Suppressor macrophage treated with lipopolysaccharide for 1 hour (primary cell): ENCODE results near the gene HHIP.
"Not testable (repeated sequence)": the region's sequence is repeated elsewhere in the genome, so short reads cannot be mapped to it uniquely, and the experiment has no call there.

Experiments used
- DNase-seq, 3 donors: peaks; one replicate each; pipeline ENCODE4 v3.0.0-alpha.2; 2020 to 2022

The HHIP gene

DNA sequence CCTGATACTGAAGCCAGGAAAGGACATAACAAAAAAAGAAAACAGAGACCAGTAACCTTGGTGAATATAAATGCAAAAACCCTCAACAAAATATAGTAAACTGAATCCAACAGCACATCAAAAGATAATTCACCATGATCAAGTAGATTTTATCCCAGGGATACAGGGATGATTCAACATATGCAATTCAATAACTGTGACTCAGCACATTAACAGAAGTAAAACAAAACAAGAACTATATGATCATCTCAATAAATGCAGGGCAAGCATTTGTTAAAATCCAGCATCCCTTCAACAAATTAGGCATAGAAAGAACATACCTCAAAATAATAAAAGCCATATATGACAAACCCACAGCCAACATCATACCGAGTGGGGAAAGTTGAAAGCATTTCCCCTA is 112.0 kb downstream of the HHIP start:
- DNase-seq: no peak

DNA sequence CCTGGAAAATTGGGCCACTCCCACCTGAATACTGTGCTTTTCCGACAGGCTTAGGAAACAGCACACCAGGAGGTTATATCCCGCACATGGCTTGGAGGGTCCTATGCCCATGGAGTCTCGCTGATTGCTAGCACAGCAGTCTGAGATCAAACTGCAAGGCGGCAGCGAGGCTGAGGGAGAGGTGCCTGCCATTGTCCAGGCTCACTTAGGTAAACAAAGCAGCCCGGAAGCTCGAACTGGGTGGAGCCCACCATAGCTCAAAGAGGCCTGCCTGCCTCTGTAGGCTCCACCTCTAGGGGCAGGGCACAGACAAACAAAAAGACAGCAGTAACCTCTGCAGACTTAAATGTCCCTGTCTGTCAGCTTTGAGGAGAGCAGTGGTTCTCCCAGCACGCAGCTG is 122.9 kb downstream of the HHIP start:
- not testable (repeated sequence) for DNase-seq

DNA sequence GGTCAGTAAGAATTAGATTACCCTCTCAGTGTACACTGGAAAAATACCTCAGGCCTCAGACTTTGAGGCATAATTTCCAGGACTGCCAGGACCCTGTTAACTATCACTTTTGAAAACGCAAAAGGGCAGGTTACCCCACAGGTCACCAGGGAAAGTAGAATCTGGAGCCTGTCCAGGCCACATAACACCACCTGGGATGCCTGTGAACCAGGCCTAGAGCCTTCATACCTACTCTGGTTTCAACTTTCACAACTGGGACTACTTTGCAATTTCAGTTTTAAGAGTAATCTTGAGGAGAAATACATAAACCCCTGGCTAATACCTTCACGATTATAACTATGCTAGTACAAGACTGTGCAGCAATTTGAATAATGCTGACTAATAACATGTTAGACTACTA is 132.4 kb downstream of the HHIP start:
- no peak for DNase-seq

DNA sequence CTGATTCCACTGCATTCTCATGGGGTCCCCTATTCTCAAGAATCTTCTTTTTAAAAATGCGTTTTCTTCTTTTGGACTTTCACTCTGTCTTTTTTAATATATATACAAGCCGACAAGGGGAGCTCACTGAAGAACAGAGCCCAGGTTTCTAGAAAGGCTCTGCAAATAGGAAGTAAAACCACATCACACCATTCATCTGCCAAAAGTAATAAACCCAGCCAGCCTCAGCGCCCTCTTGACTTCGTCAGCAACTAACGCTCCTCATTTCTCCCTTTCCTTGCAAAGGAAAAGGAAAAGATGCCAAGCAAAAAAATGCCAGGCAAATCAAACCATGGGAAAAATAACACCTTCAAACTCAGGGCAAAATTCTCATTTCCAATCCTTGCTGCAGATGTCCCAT is 136.4 kb downstream of the HHIP start:
- DNase-seq: no peak

DNA sequence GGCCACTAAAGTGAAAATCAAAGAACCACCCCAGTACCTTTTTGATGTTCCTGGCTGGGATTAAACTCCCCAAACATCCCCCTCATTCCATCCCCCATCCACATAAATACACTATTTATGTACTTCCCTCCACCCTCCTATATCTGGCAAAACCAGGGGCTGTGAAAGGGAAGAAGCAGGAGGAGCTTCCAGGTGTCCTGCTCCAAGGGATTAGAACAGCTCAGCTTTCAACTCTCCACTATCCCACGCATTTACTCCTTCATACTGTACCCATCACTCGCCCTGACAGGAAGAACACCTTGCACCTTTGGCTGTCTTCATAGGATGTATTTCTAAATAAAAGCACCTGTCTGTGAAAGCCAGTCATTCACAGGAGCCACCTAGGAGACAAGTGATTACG is 140.0 kb downstream of the HHIP start:
- no peak for DNase-seq

DNA sequence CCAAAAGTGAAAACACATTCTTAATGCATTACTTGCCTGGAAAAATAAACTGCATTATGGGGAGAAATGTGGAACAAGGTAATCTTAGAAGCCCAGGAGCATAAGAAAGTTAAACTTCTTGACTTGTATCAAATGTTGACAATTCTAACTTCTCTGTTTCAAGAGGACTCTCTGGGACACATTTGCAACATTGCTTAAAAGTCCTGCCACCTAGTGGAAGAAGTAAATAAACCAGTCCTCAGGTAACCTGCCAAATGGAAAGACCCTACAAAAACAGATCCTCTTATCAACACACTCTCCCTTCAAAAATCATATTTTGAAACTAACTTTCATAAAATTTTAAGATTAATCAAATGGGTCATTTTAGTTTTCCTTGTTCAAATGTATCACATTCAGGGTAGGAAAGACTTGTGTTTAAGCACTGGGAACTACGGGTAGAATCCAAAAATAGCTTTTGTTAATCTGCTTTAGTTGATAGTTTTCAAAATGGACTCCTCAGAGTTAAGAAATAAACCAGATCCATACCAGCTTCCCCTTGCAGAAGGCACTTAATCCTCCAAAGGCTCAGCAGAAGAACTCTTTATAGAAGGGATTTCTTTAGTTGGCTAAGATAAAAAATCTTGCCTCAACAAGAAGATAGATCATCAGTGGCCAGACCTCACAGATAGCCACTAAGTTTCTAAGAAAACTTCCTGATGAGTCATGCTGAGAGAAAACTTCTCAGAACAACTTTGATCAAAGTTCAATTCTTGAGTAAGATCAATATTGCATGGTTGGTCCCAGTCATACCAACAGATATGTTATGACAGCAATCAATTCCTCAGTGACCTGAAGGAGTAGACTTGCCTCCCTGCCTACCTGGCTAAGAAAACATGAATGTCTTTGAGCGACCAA is 141.7 kb downstream of the HHIP start:
- DNase-seq: peak; percentile 16 to 37 (median 30)

DNA sequence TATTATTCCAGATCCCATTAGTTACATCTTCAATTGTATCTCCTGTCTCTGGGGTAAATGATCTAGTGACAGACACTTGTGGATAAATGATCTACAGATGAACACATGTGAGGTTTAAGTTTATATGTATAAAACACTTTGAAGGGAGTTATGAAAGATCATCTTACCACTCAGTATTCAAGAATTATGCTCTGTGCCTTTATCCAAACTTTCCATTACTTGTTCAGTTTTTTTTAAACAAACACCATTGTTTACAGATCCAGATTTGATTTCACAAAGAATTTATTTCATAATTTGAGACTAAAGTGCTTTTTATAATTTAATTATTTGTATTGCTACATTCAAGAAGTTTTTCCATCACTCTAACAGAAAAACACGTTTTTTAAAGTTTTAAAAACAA is 142.5 kb downstream of the HHIP start:
- no peak for DNase-seq

DNA sequence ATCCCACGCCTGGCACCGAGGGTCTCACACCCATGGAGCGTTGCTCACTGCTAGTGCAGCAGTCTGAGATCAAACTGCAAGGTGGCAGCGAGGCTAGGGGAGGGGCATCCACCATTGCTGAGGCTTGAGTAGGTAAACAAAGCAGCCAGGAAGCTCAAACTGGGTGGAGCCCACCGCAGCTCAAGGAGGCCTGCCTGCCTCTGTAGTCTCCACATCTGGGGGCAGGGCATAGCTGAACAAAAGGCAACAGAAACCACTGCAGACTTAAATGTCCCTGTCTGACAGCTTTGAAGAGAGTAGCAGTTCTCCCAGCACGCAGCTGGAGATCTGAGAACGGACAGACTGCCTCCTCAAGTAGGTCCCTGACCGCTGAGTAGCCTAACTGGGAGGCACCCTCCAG is 146.0 kb downstream of the HHIP start:
- not testable (repeated sequence) for DNase-seq
